ENCODE data around the gene SLC1A2.

The SLC1A2 gene

DNA sequence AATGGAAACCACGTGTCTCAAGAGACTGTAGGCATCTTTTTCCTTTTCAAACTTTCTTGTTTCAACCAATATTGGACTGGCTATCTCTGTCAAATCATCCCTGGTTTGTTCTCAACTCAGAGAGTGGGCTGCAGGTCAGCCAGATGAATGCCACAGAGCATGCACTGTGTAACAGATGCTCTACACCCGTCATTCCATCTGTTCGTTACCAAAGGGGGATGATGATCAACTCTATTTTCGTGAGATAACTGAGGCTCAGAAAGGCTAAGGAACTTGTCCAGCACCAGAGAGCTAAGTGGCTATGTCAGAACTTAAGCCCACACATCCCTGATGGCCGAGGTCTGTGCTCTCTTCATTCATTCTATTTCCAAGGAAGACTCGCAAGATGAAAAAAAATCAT, 42.1 kb downstream of the SLC1A2 start:
- DNase-seq, result no peak

DNA sequence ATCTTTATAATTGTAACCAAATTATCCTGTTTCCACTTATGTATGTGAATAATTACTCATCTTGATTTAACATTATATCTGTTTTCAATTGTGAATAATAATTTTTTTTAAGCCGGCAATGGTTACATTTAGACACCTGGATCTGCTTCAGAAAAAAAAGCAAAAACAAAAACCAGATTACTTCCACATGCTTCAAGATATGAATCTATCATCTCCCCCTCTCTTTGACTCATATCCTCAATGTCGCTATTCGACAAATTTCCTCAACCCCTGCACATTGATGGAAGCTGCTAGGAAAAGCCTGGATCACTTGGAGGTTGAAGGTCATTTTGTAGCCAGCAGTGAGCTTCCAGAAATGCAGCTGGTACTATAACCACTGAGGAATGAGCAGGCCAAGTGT, 42.7 kb downstream of the SLC1A2 start:
- no peak for DNase-seq

DNA sequence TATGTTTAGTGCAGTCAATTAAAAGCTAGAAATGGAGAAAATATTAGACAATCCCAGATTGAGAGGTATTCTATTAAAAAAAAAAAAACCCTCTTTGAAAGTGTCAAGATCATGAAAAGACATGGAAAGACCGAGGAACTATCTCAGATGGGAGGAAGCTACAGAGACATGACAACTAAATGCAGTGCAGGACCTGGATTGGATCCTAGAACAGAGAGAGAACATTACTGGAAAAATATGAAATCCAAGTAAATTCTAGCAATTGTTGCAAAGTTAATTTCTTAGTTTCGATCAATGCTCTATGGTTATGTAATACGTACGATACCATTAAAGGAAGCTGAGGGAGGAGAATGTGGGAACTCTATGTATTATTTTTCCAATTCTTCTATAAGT, 43.2 kb downstream of the SLC1A2 start:
- DNase-seq, result no peak

DNA sequence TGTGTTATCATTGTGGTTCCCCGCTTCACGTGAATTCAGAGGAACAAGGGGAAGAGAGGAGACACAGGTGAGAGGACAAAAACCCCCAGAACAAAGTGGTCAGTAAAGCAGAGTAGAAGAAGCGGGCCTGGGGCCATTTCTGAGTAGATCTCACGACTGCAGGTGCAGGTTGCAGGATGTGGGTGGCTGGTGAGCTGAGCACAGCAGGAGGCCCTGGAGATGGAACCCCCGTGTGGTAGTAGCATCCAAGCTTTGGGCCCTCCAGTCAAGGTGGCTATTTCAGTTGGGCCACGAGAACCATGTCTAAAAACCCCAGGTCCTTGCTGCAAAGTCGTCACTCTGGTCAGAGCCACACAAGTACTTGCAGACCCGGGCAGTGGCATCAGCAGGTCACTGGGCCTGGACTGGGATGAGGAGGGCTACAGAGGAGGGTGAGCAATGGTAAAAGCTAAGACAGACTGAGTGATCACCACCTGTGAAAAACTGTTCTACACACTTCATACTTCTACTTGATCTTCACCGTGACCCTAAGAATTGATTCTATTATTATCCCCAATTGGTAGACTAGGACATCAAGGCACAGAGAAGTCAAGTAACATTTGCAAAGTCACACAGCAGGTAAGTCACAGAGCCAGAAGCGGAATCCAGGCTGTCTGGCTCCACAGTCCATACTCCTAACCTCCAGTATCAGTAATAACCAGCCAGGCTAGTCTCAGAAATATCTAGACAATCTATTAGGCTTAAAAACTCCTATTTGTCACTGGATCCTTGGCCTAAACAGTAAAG, 43.8 kb downstream of the SLC1A2 start:
- no peak for DNase-seq

DNA sequence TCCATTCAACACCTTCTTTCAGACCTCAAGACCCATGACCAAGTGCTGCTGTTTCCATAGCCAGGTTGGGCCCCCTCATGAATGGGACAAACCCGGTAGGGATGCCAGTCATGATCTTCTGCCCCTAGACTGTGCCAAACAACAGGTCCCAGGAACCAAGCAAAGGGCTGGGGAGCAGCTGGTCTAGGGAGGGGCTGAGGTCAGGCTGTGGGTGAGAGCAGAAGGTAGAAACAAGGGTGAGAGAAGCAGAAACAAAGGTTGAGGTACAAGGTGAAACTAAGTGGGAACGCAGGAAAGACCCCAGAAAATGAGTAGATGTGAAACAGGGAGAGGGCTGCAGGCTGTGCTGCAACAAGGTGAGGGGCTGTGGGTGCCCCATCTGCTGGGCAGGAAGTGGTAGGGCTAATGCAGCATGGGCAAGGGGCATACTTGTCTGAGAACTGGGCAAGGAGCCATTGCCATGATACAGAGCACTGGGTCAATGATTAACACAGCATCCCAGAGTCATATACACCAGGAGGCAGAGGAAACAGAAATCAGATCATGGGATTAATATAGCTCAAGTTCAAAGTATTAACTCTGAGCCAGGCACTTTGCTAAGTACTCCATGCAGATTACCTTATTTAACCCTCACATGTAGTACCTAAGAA, 45.9 kb downstream of the SLC1A2 start:
- DNase-seq, result no peak

GRCh38 chr11:35372565-35373283, 46.6 kb downstream of the SLC1A2 start:
- no peak for DNase-seq

- no peak for DNase-seq
These were observed 51.9 kb downstream of the SLC1A2 start for GRCh38 chr11:35367491-35367890.

GRCh38 chr11:35366798-35367197, 52.6 kb downstream of the SLC1A2 start:
- DNase-seq, result no peak

- DNase-seq, result no peak
These were observed 53.4 kb downstream of the SLC1A2 start for GRCh38 chr11:35365961-35366360.

GRCh38 chr11:35365395-35365794, 54.0 kb downstream of the SLC1A2 start:
- no peak for DNase-seq

GRCh38 chr11:35363854-35364780, 55.2 kb downstream of the SLC1A2 start:
- DNase-seq, result peak in 25 of 58 donors; percentile 7 to 70 (median 30)

DNA sequence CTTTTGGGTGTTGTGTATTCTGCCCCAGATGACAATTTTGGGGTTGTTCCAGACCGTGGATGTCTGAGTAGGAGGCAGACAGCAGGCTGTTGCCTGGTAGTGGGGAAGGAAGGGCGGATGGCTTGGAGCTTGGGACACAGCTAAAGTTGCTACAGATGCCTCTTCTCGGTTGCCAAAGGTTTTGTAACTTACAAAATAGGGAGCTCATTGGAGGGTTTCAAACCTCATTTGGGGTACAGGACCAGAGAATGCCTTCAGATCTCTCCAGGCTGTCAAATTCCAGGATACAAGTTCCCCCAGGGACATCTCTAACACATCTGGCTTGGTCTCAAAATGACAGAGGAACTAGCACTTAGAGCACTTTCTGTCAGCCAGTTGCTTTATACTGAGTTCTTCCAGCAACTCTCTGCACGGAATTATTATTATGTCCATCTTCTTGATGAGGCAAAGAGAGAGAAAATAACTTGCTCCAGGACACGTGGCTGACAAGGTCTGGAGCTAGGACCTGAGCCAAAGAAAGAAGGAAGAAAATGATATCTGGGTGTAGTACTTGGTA, 56.0 kb downstream of the SLC1A2 start:
- DNase-seq, result peak in 10 of 58 donors; percentile 11 to 49 (median 23)

DNA sequence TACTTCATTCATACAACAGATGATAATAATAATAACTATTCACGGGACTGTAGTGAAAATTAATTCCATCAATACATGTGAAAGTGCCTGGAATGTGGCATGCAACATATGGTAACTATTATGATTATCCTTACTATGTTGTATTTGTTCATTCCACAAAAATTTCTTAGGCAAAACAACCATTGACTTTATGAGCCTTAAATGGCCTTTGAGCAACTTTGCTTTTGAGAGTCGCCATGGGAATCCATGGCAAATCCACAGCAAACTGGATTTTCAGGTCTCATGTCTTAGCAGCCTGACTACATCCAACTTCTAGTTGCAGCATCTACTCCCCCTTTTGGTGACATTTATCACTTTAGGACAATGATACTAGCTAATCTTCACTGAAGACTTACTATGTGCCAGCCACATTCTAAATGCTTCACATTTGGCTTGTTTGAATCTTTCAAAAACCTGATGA, 56.8 kb downstream of the SLC1A2 start:
- no peak for DNase-seq

DNA sequence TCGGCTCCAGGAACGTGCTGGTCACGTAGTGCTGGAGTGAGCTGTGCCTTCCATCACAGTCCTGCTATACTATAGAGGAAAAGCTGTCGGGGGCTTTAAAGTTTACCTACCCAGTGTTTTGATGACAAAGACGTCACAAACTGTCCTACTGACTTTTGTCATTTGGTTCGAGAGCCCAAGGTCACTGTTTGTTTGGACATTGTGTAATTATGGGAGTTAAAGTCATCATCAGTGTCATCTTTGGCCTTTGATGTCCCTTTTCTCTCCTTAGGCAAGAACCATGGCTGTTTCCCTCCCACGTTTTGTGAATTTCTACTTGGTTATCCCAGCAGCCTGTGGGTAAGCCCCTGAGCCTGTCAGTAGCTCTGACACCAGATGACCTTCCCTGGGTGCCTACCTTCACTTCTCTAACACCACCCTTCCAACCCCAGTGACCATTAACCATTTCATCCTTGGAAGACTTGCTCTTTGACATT, 59.3 kb downstream of the SLC1A2 start:
- no peak for DNase-seq

DNA sequence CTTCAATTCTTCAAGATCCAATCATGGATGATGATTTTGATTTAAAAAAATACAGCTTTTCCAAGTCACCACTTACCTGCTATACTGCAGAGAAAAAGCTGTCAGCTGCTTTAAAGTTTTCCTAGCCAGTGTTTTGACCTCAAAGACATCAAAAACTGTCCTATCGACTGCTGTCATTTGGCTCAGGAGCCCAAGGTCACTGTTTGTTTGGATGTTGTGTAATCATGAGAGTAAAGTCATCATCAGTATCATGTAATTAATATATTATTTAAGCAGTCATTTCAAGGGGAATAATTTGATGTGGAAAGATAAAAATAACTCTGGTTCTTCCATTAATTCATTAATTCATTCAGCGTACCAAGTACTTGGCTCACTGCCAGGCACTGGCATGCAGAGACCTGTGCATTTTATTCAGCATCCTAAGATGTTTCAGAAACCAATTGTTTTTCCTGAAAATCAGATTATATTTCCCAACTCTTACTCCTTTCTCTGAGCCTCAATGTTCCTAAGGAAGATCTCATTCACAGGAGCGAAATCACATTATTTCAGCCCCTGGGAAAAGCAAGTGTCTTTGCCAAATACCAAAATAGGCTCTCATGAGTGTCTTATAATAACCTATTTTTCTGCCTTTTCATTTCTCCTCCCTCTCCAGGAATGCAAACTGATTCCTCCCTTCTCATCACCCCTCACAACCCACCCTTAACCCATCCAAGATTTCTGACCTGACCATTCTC, 59.9 kb downstream of the SLC1A2 start:
- DNase-seq, result peak in 1 of 58 donors; percentile 19

GRCh38 chr11:35358391-35358790, 61.0 kb downstream of the SLC1A2 start:
- DNase-seq, result no peak

GRCh38 chr11:35357923-35358322, 61.4 kb downstream of the SLC1A2 start:
- no peak for DNase-seq

- no peak for DNase-seq
These were observed 64.1 kb downstream of the SLC1A2 start for GRCh38 chr11:35355102-35355749.

DNA sequence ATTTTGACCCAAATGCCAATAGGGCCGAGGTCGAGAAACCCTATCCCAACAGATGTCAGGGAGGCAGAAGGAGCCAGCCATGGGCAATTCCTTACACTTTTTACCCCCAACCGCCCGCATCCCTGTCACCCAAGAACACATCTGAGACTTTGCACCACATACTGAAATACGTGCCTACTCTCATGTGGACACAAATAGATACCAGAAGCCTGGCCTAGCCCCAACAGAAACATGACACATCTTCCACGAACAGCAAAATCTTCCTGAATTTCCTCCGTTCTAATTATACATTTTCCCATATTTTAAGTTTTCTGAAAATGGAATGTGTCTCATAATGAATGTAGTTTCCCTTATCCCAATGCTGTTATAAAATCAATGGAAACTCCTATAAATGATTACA, 64.7 kb downstream of the SLC1A2 start:
- peak in 8 of 58 donors; percentile 8 to 30 (median 26) for DNase-seq

All from anterior cingulate cortex (tissue), 58 donors.